Ovary (tissue), 3 donors: ENCODE measurements around the gene PPFIA4.

Experiments used
- POLR2A ChIP-seq: fragments of 450-650 bp; IDR thresholded peaks from one replicate; pipeline ENCODE4 v1.6.1; 2017; ENCODE audit warnings: antibody characterized with exemption, mild to moderate bottlenecking, moderate library complexity
- TF ChIP-seq, protein P1 (sequence below), 3 donors: fragments of 450-650 bp in 2 of 3; fragments of 200-600 bp in 1 of 3; IDR thresholded peaks; one replicate each; pipeline versions ENCODE4 v1.5.1 to v1.8.0; 2016 to 2022; ENCODE audit warnings: antibody characterized with exemption in 3 of 3, mild to moderate bottlenecking in 1 of 3
- donor health status: DM: no; HTN: no; CAD: no.

GRCh38 chr1:203127666-203128430 lies 101.6 kb downstream of the PPFIA4 start, which contains the start of gene ADORA1:
- TF ChIP-seq, protein P1, sequence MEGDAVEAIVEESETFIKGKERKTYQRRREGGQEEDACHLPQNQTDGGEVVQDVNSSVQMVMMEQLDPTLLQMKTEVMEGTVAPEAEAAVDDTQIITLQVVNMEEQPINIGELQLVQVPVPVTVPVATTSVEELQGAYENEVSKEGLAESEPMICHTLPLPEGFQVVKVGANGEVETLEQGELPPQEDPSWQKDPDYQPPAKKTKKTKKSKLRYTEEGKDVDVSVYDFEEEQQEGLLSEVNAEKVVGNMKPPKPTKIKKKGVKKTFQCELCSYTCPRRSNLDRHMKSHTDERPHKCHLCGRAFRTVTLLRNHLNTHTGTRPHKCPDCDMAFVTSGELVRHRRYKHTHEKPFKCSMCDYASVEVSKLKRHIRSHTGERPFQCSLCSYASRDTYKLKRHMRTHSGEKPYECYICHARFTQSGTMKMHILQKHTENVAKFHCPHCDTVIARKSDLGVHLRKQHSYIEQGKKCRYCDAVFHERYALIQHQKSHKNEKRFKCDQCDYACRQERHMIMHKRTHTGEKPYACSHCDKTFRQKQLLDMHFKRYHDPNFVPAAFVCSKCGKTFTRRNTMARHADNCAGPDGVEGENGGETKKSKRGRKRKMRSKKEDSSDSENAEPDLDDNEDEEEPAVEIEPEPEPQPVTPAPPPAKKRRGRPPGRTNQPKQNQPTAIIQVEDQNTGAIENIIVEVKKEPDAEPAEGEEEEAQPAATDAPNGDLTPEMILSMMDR (IDR thresholded peaks at IDR 0.05): no peak
- no peak for TF ChIP-seq POLR2A
